Panc1 (cell line): ENCODE data around the gene ZMYND12.

Experiments used
- CTCF ChIP-seq: fragments of 450-650 bp; IDR thresholded peaks from 2 replicates; pipeline ENCODE4 v1.5.1; 2017; ENCODE audit warnings: mild to moderate bottlenecking
- POLR2AphosphoS5 ChIP-seq: IDR thresholded peaks from 2 replicates; pipeline ENCODE4 v1.6.1; 2012; ENCODE audit warnings: mild to moderate bottlenecking, low read depth, low read length, moderate library complexity
- SIN3A ChIP-seq: IDR thresholded peaks from 2 replicates; pipeline ENCODE4 v1.6.1; 2012; ENCODE audit warnings: low read depth, mild to moderate bottlenecking, low read length, moderate library complexity, borderline replicate concordance; ENCODE audit not compliant: insufficient read depth
- TCF7L2 ChIP-seq: IDR thresholded peaks from 2 replicates; pipeline ENCODE4 v1.6.1; 2011; ENCODE audit warnings: mild to moderate bottlenecking, low read depth, low read length, inconsistent platforms
- TF ChIP-seq, protein P1 (sequence below), 2 experiments: IDR thresholded peaks; 2 replicates each; pipeline ENCODE4 v1.6.1; 2011 to 2012; ENCODE audit warnings: low read depth in 2 of 2, control low read depth in 1 of 2, low read length in 1 of 2, mild to moderate bottlenecking in 1 of 2, moderate library complexity in 1 of 2; ENCODE audit not compliant: insufficient read depth in 1 of 2

DNA sequence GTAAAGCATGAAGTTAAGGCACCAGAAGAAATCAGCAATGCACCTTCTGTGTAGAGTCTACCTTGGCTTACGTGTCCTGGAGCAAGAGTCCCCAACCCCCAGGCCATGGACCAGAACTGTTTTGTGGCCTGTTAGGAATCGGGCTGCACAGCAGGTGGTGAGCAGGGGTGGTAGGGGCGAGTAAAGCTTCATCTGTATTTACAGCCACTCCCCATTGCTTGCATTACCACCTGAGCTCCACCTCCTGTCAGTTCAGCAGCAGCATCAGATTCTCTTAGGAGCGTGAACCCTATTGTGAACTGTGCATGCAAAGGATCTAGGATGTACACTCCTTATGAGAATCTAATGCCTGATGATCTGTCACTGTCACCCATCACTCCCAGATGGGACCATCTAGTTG lies 21.5 kb downstream of the ZMYND12 start:
- TF ChIP-seq TCF7L2 (no peak), CTCF (no peak), POLR2AphosphoS5 (no peak), SIN3A (no peak)
- TF ChIP-seq, protein P1, sequence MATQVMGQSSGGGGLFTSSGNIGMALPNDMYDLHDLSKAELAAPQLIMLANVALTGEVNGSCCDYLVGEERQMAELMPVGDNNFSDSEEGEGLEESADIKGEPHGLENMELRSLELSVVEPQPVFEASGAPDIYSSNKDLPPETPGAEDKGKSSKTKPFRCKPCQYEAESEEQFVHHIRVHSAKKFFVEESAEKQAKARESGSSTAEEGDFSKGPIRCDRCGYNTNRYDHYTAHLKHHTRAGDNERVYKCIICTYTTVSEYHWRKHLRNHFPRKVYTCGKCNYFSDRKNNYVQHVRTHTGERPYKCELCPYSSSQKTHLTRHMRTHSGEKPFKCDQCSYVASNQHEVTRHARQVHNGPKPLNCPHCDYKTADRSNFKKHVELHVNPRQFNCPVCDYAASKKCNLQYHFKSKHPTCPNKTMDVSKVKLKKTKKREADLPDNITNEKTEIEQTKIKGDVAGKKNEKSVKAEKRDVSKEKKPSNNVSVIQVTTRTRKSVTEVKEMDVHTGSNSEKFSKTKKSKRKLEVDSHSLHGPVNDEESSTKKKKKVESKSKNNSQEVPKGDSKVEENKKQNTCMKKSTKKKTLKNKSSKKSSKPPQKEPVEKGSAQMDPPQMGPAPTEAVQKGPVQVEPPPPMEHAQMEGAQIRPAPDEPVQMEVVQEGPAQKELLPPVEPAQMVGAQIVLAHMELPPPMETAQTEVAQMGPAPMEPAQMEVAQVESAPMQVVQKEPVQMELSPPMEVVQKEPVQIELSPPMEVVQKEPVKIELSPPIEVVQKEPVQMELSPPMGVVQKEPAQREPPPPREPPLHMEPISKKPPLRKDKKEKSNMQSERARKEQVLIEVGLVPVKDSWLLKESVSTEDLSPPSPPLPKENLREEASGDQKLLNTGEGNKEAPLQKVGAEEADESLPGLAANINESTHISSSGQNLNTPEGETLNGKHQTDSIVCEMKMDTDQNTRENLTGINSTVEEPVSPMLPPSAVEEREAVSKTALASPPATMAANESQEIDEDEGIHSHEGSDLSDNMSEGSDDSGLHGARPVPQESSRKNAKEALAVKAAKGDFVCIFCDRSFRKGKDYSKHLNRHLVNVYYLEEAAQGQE (IDR thresholded peaks at IDR 0.05; ENCODE audit: insufficient read depth in 1 of 2, low read depth in 2 of 2, low read length in 1 of 2) = no peak
